PC-3 (cell line): Measurements from ENCODE around the gene KCNT1. TPM values are rescaled to one million over a fixed set of nuclear protein-coding genes. Genes with fewer than 3 reads are reported as not detected.

ENCODE experiments used
- ATAC-seq: fragments of 200-7000 bp; cut with Tn5 transposase; 2 replicates; pipeline ENCODE4 v1.9.1; 2020; ENCODE audit warnings: mild to moderate bottlenecking, moderate library complexity
- BruUV-seq: library from RNA; stranded (reverse); fragments of 400-500 nt; replicated peaks from 2 replicates; lab custom pipeline; 2021; lab: Mats Ljungman, UMichigan
- CTCF ChIA-PET: fragments of 300-600 bp; sonication (Branson Sonifier 250); formaldehyde crosslinking; loops from one replicate; lab custom pipeline; 2022; ENCODE audit warnings: antibody characterized with exemption; lab: Charles Lee
- POLR2A ChIA-PET: fragments of 300-600 bp; sonication (Branson Sonifier 250); formaldehyde crosslinking; loops from one replicate; lab custom pipeline; 2022; ENCODE audit warnings: antibody characterized with exemption; ENCODE audit not compliant: unreplicated experiment; lab: Charles Lee
- DNase-seq: peaks from one replicate; pipeline ENCODE4 v3.0.0-alpha.2; 2015
- H2AFZ ChIP-seq: fragments of 300-600 bp; sonication (generic); 2 replicates; pipeline ENCODE4 v1.6.0; 2016; ENCODE audit warnings: antibody characterized with exemption, low read length
- H3F3A ChIP-seq: fragments of 300-600 bp; sonication (generic); one replicate; pipeline ENCODE4 v1.6.0; 2017; ENCODE audit warnings: antibody characterized with exemption, low read length, control low read depth, mild to moderate bottlenecking; ENCODE audit not compliant: unreplicated experiment
- H3K27ac ChIP-seq: fragments of 300-600 bp; sonication (generic); 2 replicates; pipeline ENCODE4 v1.5.1; 2016; ENCODE audit warnings: mild to moderate bottlenecking, low read length
- H3K27me3 ChIP-seq: fragments of 300-600 bp; sonication (generic); 2 replicates; pipeline ENCODE4 v1.6.1; 2016; ENCODE audit warnings: low read length, mixed read lengths
- H3K36me3 ChIP-seq: fragments of 300-600 bp; sonication (generic); 2 replicates; pipeline ENCODE4 v1.6.1; 2016; ENCODE audit warnings: low read depth, mixed run types, low read length, mixed read lengths
- H3K4me1 ChIP-seq: fragments of 300-600 bp; sonication (generic); 2 replicates; pipeline ENCODE4 v1.5.1; 2016; ENCODE audit warnings: low read length; ENCODE audit not compliant: insufficient read depth
- H3K4me2 ChIP-seq: fragments of 300-600 bp; sonication (generic); 2 replicates; pipeline ENCODE4 v1.6.0; 2016; ENCODE audit warnings: low read length
- H3K4me3 ChIP-seq: fragments of 300-600 bp; sonication (generic); 2 replicates; pipeline ENCODE4 v1.5.1; 2016; ENCODE audit warnings: mild to moderate bottlenecking, low read length, mixed read lengths
- H3K79me2 ChIP-seq: fragments of 300-600 bp; sonication (generic); 2 replicates; pipeline ENCODE4 v1.6.1; 2017; ENCODE audit warnings: low read length, mixed read lengths
- H3K9ac ChIP-seq: fragments of 300-600 bp; sonication (generic); 2 replicates; pipeline ENCODE4 v1.6.0; 2016; ENCODE audit warnings: mild to moderate bottlenecking, low read length
- H3K9me2 ChIP-seq: fragments of 300-600 bp; sonication (generic); replicated peaks from 2 replicates; pipeline ENCODE4 v1.6.1; 2016; ENCODE audit warnings: mixed run types, low read length, mixed read lengths
- H3K9me3 ChIP-seq: fragments of 300-600 bp; sonication (generic); 2 replicates; pipeline ENCODE4 v1.6.1; 2016; ENCODE audit warnings: low read length, mixed read lengths
- H4K20me1 ChIP-seq: fragments of 300-600 bp; sonication (generic); 2 replicates; pipeline ENCODE4 v1.6.1; 2016; ENCODE audit warnings: low read length, mixed read lengths
- CTCF ChIP-seq: fragments of 300-600 bp; sonication (generic); conservative IDR thresholded peaks from 2 replicates; pipeline ENCODE4 v1.5.1; 2017; ENCODE audit warnings: antibody characterized with exemption, low read depth, mild to moderate bottlenecking, low read length
- EZH2 ChIP-seq: fragments of 300-600 bp; sonication (generic); IDR thresholded peaks from one replicate; pipeline ENCODE4 v1.6.1; 2017; ENCODE audit warnings: antibody characterized with exemption, mild to moderate bottlenecking, low read length; ENCODE audit not compliant: unreplicated experiment
- EZH2phosphoT487 ChIP-seq: fragments of 300-600 bp; sonication (generic); IDR thresholded peaks from 2 replicates; pipeline ENCODE4 v1.6.1; 2018; ENCODE audit warnings: mild to moderate bottlenecking, antibody characterized with exemption, low read length, borderline replicate concordance
- intact Hi-C: fragments of 100-400 bp; cut with micrococcal nuclease; formaldehyde crosslinking; loops from 2 replicates; pipeline ENCODE4 v1.9.0; 2023
- total RNA-seq: library from RNA; depleted of rRNA; stranded (reverse); fragments of >200 nt; gene quantifications from 2 replicates; pipeline ENCODE4 v1.2.3, GENCODE V29; 2014

Gene KCNT1
- total RNA-seq, 1 experiment from 2014 or later = not detected

DNA sequence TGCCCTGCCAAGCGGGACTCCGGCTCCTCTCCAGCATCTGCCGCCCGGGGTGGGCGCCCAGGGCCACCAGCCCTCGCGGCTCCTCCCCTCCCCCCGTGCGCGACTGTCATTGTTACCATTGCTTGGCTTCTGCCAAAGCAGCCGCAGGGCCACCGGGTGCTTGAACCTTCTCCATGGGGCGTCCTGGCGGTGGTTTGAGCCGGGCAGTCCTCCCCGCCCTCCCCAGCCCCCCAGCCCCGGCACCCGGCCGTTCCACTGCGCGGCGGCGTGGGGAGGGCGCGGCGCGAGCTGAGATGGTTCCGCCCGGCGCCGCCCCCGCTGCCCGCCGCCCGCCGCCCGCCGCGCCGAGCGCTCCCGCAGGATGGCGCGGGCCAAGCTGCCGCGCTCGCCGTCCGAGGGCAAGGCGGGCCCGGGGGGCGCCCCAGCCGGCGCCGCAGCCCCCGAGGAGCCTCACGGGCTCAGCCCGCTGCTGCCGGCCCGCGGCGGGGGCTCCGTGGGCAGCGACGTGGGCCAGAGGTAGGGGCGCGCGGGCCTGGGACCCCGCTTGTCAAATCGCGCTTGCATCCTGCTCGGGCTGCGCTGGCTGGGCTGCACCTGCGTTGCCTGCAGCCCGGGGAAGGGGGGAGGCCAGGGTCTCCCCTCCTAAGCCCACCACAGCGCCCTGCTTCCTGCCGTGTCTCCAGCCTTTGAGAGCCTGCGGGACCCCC, 34.4 kb downstream of the KCNT1 start:
- intact Hi-C loops = no loop called here
- no peaks in the 10 kb centered on the region for H3K4me1 ChIP-seq
- ATAC-seq (no peak), DNase-seq (no peak)
- no TSS peak for BruUV-seq
- no peak overlapping the region for H2AFZ ChIP-seq
- no peak overlapping the region for H3K27ac ChIP-seq
- no peaks in the 10 kb centered on the region for H3K9me2 ChIP-seq
- no peaks in the 10 kb centered on the region for H3K9me3 ChIP-seq
- POLR2A ChIA-PET = no interaction called here
- no peak overlapping the region for H3K4me2 ChIP-seq
- no peaks in the 10 kb centered on the region for H3K79me2 ChIP-seq
- H3K4me3 ChIP-seq = no peak overlapping the region
- no peaks in the 10 kb centered on the region for H3K36me3 ChIP-seq
- no peaks in the 10 kb centered on the region for H3F3A ChIP-seq
- no peaks in the 10 kb centered on the region for H4K20me1 ChIP-seq
- no peak overlapping the region for H3K9ac ChIP-seq
- TF ChIP-seq EZH2 (no peak), EZH2phosphoT487 (no peak), CTCF (no peak)
- CTCF ChIA-PET = no interaction called here
- H3K27me3 ChIP-seq = no peaks in the 10 kb centered on the region

DNA sequence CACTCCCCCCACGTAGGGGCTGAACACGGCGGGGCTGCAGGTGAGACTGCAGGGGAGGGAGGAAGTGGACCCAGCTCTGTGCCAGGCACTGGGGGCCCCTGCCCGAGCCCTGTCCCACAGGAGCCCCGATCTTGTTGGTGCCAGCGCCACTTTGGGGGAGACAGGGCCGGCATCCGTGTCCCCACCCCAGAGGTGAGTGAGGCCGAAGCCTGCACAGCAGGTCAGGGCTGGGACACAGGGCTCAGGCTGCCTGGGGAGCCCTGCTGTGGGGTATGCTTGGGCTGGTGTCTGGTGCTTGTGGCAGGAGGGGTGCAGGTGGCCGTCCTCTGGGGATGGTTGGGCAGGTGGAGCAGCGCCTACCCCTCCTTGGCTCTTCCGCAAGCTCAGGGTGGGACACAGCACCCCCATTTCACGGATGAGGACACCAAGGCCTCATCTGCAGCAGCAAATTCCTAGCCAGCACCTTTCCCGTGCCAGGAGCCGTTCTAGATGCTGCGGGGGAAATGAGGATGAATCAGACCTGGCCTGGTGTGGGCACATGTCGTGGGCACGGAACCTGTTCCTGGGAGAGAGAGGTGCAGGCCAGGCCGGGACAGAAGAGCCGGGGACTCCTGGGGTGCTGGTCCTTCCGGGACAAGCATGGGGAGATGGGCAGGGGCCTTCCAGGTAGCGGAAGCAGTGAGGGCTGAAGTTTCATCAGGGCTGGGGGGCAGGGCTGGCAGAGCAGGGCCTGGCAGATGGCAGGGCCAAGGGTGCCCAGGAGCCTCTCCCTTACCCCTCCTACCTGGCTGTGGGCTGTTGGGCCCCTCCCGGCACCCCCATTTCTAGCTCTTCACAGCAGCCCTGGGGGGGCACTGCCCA, 35.2 kb downstream of the KCNT1 start:
- no peak overlapping the region for H2AFZ ChIP-seq
- H3K4me1 ChIP-seq = no peaks in the 10 kb centered on the region
- H3K36me3 ChIP-seq = no peaks in the 10 kb centered on the region
- no TSS peak for BruUV-seq
- H3F3A ChIP-seq = no peaks in the 10 kb centered on the region
- ChIA-PET CTCF (no interaction called here), POLR2A (no interaction called here)
- H3K79me2 ChIP-seq = no peaks in the 10 kb centered on the region
- H3K27ac ChIP-seq = no peak overlapping the region
- peak; percentile 6 for DNase-seq
- no peak overlapping the region for H3K4me3 ChIP-seq
- H3K4me2 ChIP-seq = no peak overlapping the region
- H3K27me3 ChIP-seq = no peaks in the 10 kb centered on the region
- TF ChIP-seq EZH2phosphoT487 (no peak), EZH2 (no peak), CTCF (no peak)
- H3K9me2 ChIP-seq = no peaks in the 10 kb centered on the region
- no peaks in the 10 kb centered on the region for H3K9me3 ChIP-seq
- intact Hi-C loops = no loop called here
- no peak for ATAC-seq
- H3K9ac ChIP-seq = no peak overlapping the region
- no peaks in the 10 kb centered on the region for H4K20me1 ChIP-seq
